A549 (cell line): Measurements from ENCODE around the gene DUSP9.

Experiments
- TF ChIP-seq, protein P1 (sequence below): fragments of 200-600 bp; sonication (generic); IDR thresholded peaks from 2 replicates; pipeline ENCODE4 v1.6.1; 2016; ENCODE audit warnings: antibody characterized with exemption, mild to moderate bottlenecking, moderate library complexity
- TF ChIP-seq, protein P2 (sequence below): IDR thresholded peaks from 2 replicates; pipeline ENCODE4 v1.6.1; 2012; ENCODE audit warnings: low read depth, borderline replicate concordance
- TF ChIP-seq, protein P3 (sequence below): fragments of >200 bp; sonication (Bioruptor Twin); formaldehyde crosslinking; IDR thresholded peaks from 3 replicates; pipeline ENCODE4 v1.5.1; 2016

DNA sequence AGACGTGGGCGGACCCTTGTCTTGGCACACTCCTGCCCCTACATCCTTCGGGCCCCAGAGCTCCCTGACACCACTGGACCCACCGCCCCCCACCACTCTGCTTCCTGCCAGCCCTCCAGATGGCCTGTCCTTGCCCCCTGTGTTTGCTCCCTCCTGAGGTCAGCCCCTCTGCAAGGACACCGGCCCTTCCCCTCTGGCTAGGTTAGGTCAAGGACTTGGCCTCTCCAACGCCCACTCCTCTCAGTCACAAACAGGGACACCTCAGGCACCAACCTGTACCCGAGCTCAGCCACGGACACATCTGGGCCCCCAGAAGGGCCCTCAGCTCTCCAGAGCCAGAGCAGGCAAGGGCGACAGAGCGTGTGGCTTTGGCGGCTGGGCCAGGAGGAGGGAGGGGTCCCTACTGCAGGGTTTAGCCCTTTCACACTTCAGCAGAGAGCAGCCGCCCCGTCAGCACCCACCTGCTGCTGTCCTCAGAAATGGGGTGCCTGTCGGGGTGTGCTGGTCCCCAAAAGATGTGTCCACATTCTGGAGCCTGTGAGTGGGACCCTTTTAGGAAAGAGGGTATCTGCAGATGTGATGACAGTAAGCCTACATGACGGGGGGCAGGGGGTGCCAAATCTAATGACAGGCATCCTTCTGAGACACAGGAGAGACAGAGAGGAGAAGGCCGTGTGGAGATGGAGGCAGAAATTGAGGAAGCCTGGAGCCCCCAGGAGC, 23.5 kb upstream of the DUSP9 start:
- TF ChIP-seq, protein P1, sequence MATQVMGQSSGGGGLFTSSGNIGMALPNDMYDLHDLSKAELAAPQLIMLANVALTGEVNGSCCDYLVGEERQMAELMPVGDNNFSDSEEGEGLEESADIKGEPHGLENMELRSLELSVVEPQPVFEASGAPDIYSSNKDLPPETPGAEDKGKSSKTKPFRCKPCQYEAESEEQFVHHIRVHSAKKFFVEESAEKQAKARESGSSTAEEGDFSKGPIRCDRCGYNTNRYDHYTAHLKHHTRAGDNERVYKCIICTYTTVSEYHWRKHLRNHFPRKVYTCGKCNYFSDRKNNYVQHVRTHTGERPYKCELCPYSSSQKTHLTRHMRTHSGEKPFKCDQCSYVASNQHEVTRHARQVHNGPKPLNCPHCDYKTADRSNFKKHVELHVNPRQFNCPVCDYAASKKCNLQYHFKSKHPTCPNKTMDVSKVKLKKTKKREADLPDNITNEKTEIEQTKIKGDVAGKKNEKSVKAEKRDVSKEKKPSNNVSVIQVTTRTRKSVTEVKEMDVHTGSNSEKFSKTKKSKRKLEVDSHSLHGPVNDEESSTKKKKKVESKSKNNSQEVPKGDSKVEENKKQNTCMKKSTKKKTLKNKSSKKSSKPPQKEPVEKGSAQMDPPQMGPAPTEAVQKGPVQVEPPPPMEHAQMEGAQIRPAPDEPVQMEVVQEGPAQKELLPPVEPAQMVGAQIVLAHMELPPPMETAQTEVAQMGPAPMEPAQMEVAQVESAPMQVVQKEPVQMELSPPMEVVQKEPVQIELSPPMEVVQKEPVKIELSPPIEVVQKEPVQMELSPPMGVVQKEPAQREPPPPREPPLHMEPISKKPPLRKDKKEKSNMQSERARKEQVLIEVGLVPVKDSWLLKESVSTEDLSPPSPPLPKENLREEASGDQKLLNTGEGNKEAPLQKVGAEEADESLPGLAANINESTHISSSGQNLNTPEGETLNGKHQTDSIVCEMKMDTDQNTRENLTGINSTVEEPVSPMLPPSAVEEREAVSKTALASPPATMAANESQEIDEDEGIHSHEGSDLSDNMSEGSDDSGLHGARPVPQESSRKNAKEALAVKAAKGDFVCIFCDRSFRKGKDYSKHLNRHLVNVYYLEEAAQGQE: no peak
- TF ChIP-seq, protein P2, sequence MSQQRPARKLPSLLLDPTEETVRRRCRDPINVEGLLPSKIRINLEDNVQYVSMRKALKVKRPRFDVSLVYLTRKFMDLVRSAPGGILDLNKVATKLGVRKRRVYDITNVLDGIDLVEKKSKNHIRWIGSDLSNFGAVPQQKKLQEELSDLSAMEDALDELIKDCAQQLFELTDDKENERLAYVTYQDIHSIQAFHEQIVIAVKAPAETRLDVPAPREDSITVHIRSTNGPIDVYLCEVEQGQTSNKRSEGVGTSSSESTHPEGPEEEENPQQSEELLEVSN: no peak
- TF ChIP-seq, protein P3, sequence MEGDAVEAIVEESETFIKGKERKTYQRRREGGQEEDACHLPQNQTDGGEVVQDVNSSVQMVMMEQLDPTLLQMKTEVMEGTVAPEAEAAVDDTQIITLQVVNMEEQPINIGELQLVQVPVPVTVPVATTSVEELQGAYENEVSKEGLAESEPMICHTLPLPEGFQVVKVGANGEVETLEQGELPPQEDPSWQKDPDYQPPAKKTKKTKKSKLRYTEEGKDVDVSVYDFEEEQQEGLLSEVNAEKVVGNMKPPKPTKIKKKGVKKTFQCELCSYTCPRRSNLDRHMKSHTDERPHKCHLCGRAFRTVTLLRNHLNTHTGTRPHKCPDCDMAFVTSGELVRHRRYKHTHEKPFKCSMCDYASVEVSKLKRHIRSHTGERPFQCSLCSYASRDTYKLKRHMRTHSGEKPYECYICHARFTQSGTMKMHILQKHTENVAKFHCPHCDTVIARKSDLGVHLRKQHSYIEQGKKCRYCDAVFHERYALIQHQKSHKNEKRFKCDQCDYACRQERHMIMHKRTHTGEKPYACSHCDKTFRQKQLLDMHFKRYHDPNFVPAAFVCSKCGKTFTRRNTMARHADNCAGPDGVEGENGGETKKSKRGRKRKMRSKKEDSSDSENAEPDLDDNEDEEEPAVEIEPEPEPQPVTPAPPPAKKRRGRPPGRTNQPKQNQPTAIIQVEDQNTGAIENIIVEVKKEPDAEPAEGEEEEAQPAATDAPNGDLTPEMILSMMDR: no peak
